T-helper 2 cell (primary cell): Measurements from ENCODE around the gene CLEC17A.
"Not testable (repeated sequence)": the region's sequence is repeated elsewhere in the genome, so short reads cannot be mapped to it uniquely, and the experiment has no call there.

Source experiments
- DNase-seq, 5 experiments: peaks; one replicate each; pipeline versions ENCODE4 v3.0.0 to v3.0.0-alpha.2; 2012 to 2022
- total RNA-seq, 2 donors: gene quantifications; one replicate each; lab custom pipeline; 2026; lab: John Stamatoyannopoulos, UW

CLEC17A gene, protein sequence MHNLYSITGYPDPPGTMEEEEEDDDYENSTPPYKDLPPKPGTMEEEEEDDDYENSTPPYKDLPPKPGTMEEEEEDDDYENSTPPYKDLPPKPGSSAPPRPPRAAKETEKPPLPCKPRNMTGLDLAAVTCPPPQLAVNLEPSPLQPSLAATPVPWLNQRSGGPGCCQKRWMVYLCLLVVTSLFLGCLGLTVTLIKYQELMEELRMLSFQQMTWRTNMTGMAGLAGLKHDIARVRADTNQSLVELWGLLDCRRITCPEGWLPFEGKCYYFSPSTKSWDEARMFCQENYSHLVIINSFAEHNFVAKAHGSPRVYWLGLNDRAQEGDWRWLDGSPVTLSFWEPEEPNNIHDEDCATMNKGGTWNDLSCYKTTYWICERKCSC
- 0 reads per million in 2 donors for total RNA-seq

DNA sequence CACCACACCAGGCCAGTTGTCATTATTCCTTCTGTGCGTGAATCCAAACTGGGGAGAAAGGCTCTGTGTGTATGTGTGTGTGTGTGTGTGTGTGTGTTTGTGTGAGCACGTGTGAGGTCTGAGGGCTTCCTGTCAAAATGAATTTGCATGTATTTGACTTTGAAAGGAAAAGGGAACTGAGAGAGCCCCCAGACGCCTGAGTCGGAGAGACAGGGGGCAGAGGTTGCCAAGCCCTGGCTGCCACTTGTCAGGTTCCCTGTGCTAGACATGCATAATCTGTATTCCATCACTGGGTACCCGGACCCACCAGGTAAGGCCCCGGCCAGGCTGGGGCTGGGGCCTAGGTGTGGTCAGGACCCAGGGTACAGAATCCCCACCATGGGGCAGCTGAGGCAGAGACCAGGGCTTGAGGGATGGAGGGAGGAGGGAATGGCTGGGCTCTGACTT, at the start of gene CLEC17A:
CLEC17A (plus strand) TSS at position 191 of the 447 bp plus-strand sequence; CDS start at position 268, 77 bp downstream.
- DNase-seq = no peak

- no peak for DNase-seq
Measured at GRCh38 chr19:14533450-14533849, 49.4 kb upstream of the CLEC17A start.

- DNase-seq = peak in 2 of 5 experiments; percentile 24 to 74
Measured at GRCh38 chr19:14536926-14537692, 45.8 kb upstream of the CLEC17A start.

GRCh38 chr19:14540741-14541525, 42.0 kb upstream of the CLEC17A start:
- no peak for DNase-seq

GRCh38 chr19:14541979-14542378, 40.9 kb upstream of the CLEC17A start:
- DNase-seq = not testable (repeated sequence)

DNA sequence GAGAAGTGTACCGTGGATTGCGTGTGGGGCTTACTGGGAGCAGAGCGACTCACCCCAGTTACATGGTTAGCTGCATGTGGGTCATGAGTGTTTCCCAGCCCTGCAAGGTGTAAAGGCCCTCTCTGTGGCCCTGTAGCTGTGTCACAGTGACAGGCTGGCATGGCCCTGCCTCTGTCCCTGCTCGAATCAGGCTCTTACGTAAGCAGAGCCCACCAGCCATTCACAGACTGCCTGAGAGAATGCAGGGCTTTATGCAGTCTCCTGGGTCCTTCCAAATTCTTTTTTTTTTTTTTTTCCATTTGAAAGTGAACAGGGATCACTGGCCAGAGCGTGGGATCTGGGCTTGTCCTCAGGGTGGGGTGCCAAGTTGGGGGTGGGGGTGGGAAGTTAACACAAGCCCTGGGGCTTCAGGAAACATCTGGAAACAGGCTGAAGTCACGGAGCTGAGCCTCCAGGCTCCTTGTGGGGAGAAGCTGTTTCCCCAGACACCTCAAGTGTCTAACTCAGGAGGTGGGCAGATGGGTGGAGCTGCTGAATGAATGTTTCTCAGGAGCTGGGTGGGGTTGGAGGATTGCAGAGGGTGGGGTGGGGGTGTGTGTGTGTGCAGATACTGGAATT, 40.1 kb upstream of the CLEC17A start:
- DNase-seq = no peak

DNA sequence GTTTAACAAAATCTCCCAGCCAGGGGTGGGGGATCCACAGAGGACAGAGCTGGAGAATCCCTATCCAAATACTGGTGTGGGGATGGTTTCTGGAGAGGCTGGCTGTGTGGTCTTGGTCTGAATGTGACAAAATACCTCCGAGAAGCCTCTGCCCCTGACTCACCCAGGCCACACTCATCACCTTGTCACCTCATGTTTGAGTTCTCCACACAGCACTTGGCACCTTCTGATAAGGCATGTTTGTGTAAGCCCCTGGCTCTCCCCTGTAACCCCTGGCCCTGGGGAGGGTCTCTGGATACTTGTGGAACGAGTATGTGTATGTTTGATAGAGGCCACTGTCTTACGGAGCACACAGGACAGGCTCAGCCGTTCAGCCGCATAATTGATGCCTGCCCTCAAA, 38.8 kb upstream of the CLEC17A start:
- DNase-seq = no peak

GRCh38 chr19:14544977-14545715, 37.7 kb upstream of the CLEC17A start:
- DNase-seq = no peak

GRCh38 chr19:14545716-14546082, 37.2 kb upstream of the CLEC17A start:
- DNase-seq = no peak

GRCh38 chr19:14550201-14550754, 32.6 kb upstream of the CLEC17A start:
- no peak for DNase-seq

DNA sequence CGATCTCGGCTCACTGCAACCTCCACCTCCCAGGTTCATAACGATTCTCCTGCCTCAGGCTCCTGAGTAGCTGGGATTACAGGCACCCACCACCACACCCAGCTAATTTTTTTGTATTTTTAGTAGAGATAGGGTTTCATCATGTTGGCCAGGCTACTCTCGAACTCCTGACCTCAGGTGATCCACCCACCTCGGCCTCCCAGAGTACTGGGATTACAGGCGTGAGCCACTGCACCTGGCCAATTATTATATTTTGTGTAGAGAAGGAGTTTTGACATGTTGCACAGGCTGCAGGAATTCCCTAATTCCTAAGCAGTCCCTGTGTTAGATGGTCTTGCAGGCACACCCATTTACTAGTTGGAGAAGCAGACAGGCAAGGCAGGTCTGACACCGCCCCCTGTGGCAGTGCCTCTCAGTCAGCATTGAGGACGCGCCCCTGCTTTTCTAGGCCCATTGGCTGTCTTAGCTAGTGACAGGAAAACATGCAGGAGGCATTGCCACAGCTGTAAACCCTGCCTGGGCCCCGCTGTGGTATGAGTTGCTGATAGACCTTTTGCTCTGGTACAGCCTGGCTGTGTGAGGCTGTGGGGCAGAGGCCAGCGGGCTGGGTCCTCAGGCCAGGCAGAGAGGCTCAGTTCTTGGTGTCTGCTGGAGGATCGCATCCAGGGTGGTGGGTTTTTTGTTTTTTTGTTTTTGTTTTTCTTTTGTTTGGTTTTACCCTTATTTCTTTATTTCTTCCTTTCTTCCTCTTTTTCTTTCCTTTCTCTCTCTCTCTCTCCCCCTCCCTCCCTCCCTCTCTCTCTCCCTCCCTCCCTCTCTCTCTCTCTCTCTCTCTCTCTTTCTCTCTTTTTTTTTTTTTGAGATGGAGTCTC, 31.5 kb upstream of the CLEC17A start:
- DNase-seq = peak in 4 of 5 experiments; percentile 48 to 92 (median 72)

DNA sequence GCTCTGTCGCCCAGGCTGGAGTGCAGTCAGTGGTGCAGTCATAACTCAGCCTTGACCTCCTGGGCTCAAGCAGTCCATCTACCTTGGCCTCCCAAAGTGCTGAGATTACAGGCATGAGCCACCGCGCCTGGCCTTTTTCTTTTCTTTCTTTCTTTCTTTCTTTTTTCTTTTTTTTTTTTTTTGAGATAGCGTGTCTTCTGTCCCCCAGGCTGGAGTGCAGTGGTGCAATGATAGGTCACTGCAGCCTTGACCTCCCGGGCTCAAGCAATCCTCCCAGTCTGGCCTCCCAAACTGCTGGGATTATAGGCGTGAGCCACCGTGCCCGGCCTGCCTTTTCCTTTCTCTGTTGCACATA, 30.9 kb upstream of the CLEC17A start:
- DNase-seq = not testable (repeated sequence)

- no peak for DNase-seq
Measured at GRCh38 chr19:14553042-14553938, 29.6 kb upstream of the CLEC17A start.

GRCh38 chr19:14553939-14554243, 29.0 kb upstream of the CLEC17A start:
- DNase-seq = no peak

GRCh38 chr19:14554382-14554812, 28.5 kb upstream of the CLEC17A start:
- no peak for DNase-seq

GRCh38 chr19:14555918-14556661, 26.8 kb upstream of the CLEC17A start:
- no peak for DNase-seq

DNA sequence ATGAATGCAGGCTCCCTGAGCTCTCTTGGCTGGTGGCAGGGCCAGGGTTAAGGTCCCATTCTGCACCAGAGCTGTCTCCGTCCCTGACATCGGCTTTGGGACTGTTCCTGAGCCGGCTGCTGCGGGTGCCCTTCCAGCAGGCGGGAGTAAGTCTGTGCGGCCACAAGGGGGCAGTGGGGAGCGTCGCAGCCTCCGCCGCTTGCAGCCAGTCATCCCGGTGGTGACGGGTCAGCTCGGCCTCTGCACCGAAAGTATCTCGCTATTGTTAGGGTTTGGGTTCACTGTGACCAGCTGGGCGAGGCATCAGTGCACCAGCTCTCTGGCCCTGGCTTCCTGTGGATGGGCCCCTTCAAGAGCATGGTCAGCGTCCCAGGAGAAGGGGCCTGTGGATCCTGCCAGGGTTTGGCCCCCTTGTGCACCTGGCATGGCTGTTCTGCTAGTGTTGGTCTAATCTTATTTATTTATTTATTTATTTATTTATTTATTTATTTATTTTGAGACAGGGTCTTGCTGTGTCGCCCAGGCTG, 26.2 kb upstream of the CLEC17A start:
- peak; percentile 47 to 76 (median 59) for DNase-seq

- DNase-seq = no peak
Measured at GRCh38 chr19:14558370-14559066, 24.4 kb upstream of the CLEC17A start.
